UCSD-AML1 (cell line): ENCODE results near the gene IMP4.
"Not testable (repeated sequence)": the region's sequence is repeated elsewhere in the genome, so short reads cannot be mapped to it uniquely, and the experiment has no call there.

Experiments used
- DNase-seq: peaks from one replicate; lab custom pipeline; 2025; ENCODE audit not compliant: unreplicated experiment; lab: John Stamatoyannopoulos, UW

The IMP4 gene

DNA sequence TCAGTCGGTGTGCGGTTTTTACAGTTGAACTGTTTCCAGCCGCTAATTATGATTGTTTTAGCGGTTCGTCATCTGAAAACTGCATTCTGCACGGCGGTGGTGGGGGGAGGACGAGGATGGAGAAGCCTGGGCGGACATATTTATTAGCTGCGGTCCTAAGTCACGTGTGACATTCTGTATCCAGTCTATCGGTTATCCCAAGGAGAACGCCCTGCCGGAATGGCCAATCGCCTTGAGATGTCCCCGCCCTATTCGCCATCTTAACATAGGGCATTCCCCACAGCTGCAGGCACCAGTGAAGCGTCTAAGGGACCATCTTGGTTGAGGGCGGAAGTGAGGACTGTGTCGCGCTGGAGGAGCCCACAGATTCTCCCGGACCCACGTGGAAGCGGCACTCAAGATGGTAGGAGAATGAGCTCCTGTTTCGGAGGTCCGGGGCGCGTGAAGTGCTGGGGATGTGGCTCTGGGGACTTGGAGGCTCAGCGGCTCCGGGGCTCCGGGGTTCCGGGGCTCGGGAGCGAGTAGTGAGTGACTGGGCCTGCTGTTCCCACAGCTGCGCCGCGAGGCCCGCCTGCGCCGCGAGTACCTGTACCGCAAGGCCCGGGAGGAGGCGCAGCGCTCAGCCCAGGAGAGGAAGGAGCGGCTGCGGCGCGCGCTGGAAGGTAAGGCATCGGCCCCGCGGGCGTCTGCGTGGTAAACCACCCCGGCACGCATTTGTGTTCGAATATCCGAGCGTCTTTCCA lies at the start of gene IMP4:
IMP4 (plus strand) TSS at position 365 of the 743 bp plus-strand sequence; CDS start at position 401, 36 bp downstream.
- peak; percentile 94 for DNase-seq

GRCh38 chr2:130300258-130300969 lies 42.3 kb upstream of the IMP4 start:
- no peak for DNase-seq

DNA sequence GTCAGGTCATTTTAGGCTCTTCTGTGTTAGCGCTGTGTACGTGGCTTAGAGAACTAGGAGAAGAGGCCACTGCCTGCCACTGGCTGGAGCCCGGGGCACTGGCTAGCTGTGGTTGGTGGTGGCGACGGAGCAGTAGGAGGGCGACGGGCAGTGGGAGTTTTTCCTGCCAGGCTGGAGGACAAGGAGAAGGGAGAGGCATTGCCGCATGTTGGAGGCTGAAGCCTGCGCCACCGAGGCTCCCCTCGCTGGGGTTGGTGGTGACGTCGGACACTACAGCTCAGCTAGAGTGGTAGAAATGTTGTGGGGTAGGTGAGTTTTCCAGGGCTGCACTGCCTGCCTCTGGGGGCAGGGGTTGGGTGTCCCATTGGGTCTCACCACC lies 41.7 kb upstream of the IMP4 start:
- DNase-seq, result no peak

DNA sequence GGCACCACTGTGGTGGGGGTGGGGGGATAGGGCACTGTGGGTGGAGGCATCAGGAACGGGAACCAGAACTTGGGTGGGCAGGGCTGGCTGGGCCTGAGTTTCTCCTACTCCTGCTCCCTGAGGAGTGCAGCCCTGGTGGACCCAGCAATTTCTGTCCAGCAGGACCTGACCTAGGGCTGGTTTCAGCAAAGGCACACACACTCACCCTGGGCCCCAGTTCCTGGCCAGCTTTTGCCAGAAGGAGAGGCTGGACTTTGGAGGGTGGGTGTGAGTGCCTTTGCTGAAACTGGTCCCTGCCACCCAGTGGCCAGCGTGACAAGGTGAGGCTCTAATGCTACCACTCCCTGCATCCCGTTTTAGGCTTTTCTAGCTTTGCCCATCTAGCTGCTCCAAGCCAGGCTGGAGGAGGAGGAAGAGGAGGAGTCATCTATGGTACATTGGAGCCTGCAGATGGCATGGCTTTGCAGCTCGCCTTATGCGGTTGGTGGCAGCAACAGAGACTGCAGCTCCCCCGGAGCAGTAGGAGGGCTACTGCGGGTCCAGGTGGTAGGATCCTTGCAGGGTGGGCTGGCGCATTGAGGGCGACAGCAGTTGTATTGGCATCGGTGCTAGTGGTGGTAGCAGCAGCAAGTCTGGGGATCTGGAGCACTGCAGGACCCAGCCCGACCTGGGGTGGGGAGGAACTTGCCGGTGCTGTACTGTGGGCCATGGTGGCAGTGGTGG lies 40.4 kb upstream of the IMP4 start:
- DNase-seq, result no peak

DNA sequence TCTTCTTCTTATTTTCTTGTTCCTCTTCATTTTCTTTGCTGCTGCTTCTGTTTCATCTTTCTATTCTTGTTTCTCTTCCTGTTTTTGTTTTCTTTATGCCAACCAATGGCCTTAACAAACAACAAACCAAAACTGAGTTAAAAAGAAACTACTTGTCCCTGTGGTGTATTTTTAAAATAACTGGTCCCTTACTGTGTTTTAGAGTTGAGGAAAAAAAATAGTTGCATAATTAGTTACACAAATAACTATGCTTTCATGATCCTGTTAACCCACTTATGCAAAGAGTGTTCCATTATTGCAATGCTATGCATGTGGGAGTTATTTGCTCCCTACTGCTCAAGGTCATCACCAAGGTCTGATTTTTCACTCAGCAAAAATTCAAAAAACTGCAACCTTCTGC lies 39.5 kb upstream of the IMP4 start:
- no peak for DNase-seq

GRCh38 chr2:130304726-130305125 lies 38.0 kb upstream of the IMP4 start:
- no peak for DNase-seq

- no peak for DNase-seq
Observed at GRCh38 chr2:130307850-130308249, 34.8 kb upstream of the IMP4 start.

- DNase-seq, result no peak
Observed at GRCh38 chr2:130310881-130311280, 31.8 kb upstream of the IMP4 start.

- no peak for DNase-seq
Observed at GRCh38 chr2:130313812-130314334, 28.8 kb upstream of the IMP4 start.

GRCh38 chr2:130314377-130314776 lies 28.3 kb upstream of the IMP4 start:
- DNase-seq, result no peak

DNA sequence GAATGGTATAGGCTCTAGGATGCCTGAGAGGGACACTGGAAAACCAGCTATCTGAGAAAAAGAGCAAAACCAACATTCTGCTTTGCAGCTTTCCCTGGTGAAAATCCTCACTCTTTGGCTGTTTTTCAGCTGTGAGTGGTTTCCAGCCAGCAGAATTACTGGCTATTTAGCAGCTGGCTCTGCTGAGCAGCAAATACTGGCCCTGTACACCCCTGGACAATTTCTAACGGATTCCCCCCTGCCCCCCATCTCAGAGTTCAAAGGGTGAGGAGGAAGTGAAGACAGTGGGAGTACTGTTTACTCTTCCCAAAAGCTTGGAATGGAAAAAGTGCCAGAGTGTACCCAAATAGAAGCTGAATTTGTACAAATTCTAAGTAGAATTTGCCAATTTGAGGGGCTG lies 26.1 kb upstream of the IMP4 start:
- DNase-seq, result no peak

- DNase-seq, result no peak
Observed at GRCh38 chr2:130318906-130319305, 23.8 kb upstream of the IMP4 start.

DNA sequence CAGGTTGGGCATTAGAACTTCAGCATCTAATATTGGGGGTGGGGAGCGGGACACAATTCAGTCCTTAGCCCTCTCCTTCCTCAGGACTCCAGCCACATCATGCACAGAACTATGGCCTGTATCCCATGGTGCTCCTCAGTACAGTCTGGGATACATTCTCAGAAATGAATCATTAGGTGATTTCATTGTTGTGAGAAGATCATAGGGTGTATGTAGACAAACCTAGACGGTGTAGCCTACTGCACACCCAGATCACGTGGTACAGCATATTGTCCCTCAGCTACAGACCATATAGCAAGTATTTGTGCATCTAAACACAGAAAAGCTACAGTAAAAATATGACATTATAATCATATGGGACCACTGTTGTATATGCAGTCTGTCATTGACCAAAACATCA lies 23.2 kb upstream of the IMP4 start:
- no peak for DNase-seq

DNA sequence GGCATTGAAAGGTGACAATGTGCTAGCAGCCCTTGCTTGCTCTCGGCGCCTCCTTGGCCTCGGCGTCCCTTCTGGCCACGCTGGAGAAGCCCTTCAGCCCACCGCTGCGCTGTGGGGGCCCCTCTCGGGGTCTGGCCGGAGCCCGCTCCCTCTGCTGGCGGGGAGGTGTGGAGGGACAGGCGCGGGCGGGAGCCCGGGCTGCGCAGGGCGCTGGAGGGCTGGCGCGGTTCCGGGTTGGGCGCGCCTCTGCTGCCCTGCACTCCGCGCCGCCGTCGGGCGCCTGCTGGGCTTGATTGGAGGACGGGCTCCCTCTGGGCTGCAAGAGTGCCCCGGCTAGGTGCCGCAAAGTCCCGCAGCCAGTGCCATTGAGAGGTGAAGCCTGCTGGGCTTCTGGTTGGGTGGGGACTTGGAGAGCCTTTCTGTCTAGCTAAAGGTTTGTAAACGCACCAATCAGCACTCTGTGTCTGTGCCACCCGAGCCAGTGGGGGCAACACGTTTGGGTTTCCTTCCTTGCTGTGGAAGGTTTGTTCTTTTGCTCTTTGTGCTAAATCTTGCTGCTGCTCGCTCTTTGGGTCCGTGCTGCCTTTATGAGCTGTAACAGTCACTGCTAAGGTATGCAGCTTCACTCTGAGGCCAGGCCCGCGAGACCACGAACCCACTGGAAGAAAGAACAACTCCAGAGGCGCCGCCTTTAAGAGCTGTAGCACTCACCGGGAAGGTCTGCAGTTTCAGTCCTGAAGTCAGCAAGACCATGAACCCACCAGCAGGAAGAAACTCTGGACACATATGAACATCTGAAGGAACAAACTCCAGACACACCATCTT lies 14.8 kb upstream of the IMP4 start:
- DNase-seq, result no peak

GRCh38 chr2:130328710-130329109 lies 14.0 kb upstream of the IMP4 start:
- DNase-seq, result no peak

DNA sequence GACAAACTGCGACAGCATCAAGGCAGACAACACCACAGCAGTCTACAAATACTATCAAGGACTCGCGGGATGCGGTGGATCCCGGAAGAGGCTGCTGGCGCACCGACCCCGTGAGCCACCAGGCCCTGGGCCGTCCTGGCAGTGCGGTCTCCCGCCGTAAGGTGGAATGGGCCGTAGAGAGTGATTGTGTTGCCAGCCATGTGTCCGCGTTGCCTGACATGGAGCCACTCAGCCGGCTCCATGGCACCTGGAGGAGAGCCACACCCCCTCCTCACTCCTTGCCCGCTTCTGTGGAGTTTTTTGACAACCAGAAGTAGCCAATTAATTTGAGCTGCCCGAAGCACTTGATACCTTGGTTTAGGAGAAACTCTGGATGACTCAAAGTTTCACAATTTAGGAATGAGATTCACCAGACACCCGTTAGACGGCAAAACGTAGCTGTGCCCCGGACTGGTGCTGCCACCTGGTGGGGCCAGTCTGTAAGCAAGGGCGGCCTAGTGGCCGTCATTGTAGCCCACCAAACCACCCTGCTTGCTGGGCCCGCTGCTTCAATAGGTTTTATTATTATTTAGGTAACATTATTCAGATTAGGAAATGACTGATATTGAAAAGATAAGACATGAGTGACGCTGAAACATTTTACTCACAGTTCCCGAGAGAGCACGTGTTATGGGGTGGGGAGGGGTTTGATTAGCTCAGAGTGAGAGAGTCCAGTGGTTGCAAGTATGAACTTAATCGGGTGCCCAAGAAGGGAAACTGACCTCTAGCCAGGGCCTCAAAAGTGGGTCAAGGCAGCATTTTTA lies 10.2 kb upstream of the IMP4 start:
- peak; percentile 65 for DNase-seq

GRCh38 chr2:130333253-130333652 lies 9.4 kb upstream of the IMP4 start:
- not testable (repeated sequence) for DNase-seq

DNA sequence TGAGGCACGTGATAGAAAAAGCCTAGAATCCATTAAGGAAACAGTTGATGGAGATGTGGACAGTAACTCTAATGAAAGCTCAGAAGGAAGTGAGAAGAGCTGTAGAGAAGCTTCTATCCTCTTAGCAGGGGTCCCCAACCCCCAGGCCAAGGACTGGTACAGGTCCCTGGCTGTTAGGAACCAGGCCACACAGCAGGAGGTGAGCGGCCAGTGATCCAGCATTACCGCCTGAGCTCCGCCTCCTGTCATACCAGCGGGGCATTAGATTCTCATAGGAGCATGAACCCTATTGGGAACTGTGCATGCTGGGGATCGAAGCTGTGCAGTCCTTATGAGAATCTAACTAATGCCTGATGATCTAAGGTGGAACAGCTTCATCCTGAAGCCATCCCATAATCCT lies 8.7 kb upstream of the IMP4 start:
- no peak for DNase-seq

DNA sequence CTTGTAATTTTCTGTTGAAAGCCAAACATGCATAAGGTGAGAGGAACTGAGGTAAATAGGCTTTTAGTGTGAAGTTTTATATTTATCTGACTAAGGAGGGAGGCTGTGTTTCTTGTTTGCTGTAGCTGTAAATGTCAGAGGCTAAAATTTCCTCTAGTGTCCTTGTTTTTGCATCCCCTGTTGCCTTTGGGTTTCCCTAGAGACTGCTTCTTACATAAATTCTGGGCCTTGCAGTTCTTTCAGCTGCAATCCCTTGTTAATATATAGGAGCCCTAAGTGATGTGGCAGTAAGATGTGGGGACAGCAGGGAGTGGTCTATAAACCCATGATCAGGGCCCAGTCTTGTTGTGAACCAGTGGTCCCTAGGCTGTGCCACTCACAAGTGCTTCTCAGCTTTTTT lies 7.5 kb upstream of the IMP4 start:
- DNase-seq, result no peak
